HepG2 (cell line): Measurements from ENCODE around the gene KCNK6.

Source experiments
- ZNF44 ChIP-seq: sonication (generic); formaldehyde crosslinking; IDR thresholded peaks from 2 replicates; pipeline ENCODE4 v1.5.1; 2020; ENCODE audit warnings: mild to moderate bottlenecking, missing genetic modification reagents
- ZNF570 ChIP-seq: sonication (generic); formaldehyde crosslinking; IDR thresholded peaks from 2 replicates; pipeline ENCODE4 v1.4.0; 2020; ENCODE audit warnings: mild to moderate bottlenecking, missing genetic modification reagents, borderline replicate concordance

DNA sequence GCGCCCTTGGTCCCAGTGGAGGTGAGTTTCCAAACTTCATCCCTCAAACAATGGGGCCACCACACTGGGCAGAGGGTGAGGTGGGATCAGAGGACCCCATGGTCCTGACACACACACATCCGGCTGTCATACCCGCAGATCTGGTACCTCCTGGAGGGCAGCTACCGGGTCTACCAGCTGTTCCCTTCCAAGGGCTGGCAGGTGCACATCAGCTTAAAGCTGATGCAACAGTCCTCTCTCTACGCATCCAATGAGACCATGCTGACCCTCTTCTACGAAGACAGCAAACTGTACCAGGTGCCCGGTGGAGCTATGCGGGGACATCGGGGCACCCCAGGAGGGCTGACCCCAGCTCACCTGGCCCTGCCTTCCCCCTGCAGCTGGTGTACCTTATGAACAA lies 40.7 kb downstream of the KCNK6 start:
- no peak for TF ChIP-seq ZNF570 (CRISPR knock-in tag)
- TF ChIP-seq ZNF44 = no peak
